GM12892 (cell line): ENCODE measurements around the gene HLA-DRA.

ENCODE experiments used
- POLR2A ChIP-seq: IDR thresholded peaks from 2 replicates; pipeline ENCODE4 v1.6.1; 2011; ENCODE audit warnings: low read depth, low read length, control low read depth
- POLR2AphosphoS5 ChIP-seq: IDR thresholded peaks from 2 replicates; pipeline ENCODE4 v1.6.1; 2011; ENCODE audit warnings: low read depth, low read length, control low read depth
- TAF1 ChIP-seq: IDR thresholded peaks from 2 replicates; pipeline ENCODE4 v1.6.1; 2011; ENCODE audit warnings: low read depth, mild to moderate bottlenecking, control low read depth, low read length, borderline replicate concordance

DNA sequence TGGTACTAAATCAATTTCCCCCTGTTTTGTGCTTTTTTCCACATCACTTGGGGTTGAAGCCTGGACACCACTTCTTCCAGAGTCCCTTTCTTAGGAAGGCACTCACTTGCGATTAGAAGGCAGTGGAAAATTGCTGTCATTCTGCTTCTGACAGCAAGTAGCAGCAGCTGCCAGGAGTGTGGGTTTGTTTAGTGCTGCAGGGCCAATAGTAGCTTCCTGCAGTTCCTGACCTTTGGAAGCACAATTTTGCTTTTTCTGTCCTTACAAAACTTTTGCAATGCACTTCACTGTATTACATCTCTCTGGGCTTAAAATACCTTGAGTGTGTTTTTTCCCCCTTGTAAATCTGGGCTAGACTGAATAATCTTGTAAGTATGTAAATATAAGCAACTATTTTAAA lies 12.5 kb upstream of the HLA-DRA start:
- no peak for TF ChIP-seq POLR2A
- TF ChIP-seq POLR2AphosphoS5, result no peak
- TF ChIP-seq TAF1, result no peak
